ENCODE data around the gene NSD2. TPM values are rescaled to one million over a fixed set of nuclear protein-coding genes. Genes with fewer than 3 reads are reported as not detected.

The NSD2 gene
- total and polyA plus RNA-seq, 4 donors, result 5.1 to 71.5 (median 11.6) TPM

GRCh38 chr4:1836650-1837049, 34.5 kb upstream of the NSD2 start:
- Histone ChIP-seq H3K36me3 (ENCODE audit: control insufficient read depth in 4 of 4, insufficient read depth in 3 of 4, low read depth in 1 of 4, low read length in 3 of 4) (peaks cover 19 to 68% (median 44%) of the 10 kb centered on the region in 4 donors), H3K27me3 (ENCODE audit: control insufficient read depth in 4 of 4, insufficient read depth in 4 of 4, low read length in 3 of 4) (no peaks in the 10 kb centered on the region), H3K27ac (ENCODE audit: low read depth in 1 of 2, low read length in 2 of 2) (no peak overlapping the region), H3K4me3 (ENCODE audit: low read depth in 1 of 3, low read length in 3 of 3) (no peak overlapping the region), H3K4me1 (ENCODE audit: control insufficient read depth in 4 of 4, insufficient read depth in 4 of 4, low read length in 3 of 4) (no peaks in the 10 kb centered on the region), H3K9ac (ENCODE audit: low read depth in 1 of 2, low read length in 2 of 2) (no peak overlapping the region), H3K9me3 (ENCODE audit: control insufficient read depth in 4 of 4, low read length in 3 of 4) (no peaks in the 10 kb centered on the region)
- 95% methylated on average over 7 of the region's 7 CpGs for WGBS
- no peak for DNase-seq (ENCODE audit: low spot score)
- no peak for TF ChIP-seq GABPA (IDR thresholded peaks at IDR 0.05 in 1 of 2, conservative IDR thresholded peaks at IDR 0.05 in 1 of 2)

- no peaks in the 10 kb centered on the region for H3K4me1 ChIP-seq (ENCODE audit: control insufficient read depth in 4 of 4, insufficient read depth in 4 of 4, low read length in 3 of 4)
- DNase-seq (ENCODE audit: low spot score), result no peak
- H3K27ac ChIP-seq (ENCODE audit: low read depth in 1 of 2, low read length in 2 of 2), result no peak overlapping the region
- TF ChIP-seq CTCF (IDR thresholded peaks at IDR 0.05; ENCODE audit: low read depth, low read length, missing input control) (no peak), TAF1 (conservative IDR thresholded peaks at IDR 0.05) (no peak), GABPA (IDR thresholded peaks at IDR 0.05 in 1 of 2, conservative IDR thresholded peaks at IDR 0.05 in 1 of 2) (no peak), ATF3 (IDR thresholded peaks at IDR 0.05) (no peak), YY1 (IDR thresholded peaks at IDR 0.05) (no peak)
- WGBS, result 96% methylated on average over 10 of the region's 10 CpGs
- H3K27me3 ChIP-seq (ENCODE audit: control insufficient read depth in 4 of 4, insufficient read depth in 4 of 4, low read length in 3 of 4), result no peaks in the 10 kb centered on the region
- no peaks in the 10 kb centered on the region for H3K9me3 ChIP-seq (ENCODE audit: control insufficient read depth in 4 of 4, low read length in 3 of 4)
- H3K9ac ChIP-seq (ENCODE audit: low read depth in 1 of 2, low read length in 2 of 2), result no peak overlapping the region
- H3K36me3 ChIP-seq (ENCODE audit: control insufficient read depth in 4 of 4, insufficient read depth in 3 of 4, low read depth in 1 of 4, low read length in 3 of 4), result peaks cover 19 to 70% (median 43%) of the 10 kb centered on the region in 4 donors
- no peak overlapping the region for H3K4me3 ChIP-seq (ENCODE audit: low read depth in 1 of 3, low read length in 3 of 3)
These were observed 34.1 kb upstream of the NSD2 start for GRCh38 chr4:1837069-1837468.

- DNase-seq (ENCODE audit: low spot score), result no peak
- H3K4me3 ChIP-seq (ENCODE audit: low read depth in 1 of 3, low read length in 3 of 3), result no peak overlapping the region
- peaks cover 23 to 62% (median 38%) of the 10 kb centered on the region in 4 donors for H3K36me3 ChIP-seq (ENCODE audit: control insufficient read depth in 4 of 4, insufficient read depth in 3 of 4, low read depth in 1 of 4, low read length in 3 of 4)
- no peaks in the 10 kb centered on the region for H3K9me3 ChIP-seq (ENCODE audit: control insufficient read depth in 4 of 4, low read length in 3 of 4)
- no peak overlapping the region for H3K27ac ChIP-seq (ENCODE audit: low read depth in 1 of 2, low read length in 2 of 2)
- WGBS, result 88% methylated on average over 7 of the region's 7 CpGs
- no peaks in the 10 kb centered on the region for H3K27me3 ChIP-seq (ENCODE audit: control insufficient read depth in 4 of 4, insufficient read depth in 4 of 4, low read length in 3 of 4)
- H3K4me1 ChIP-seq (ENCODE audit: control insufficient read depth in 4 of 4, insufficient read depth in 4 of 4, low read length in 3 of 4), result no peaks in the 10 kb centered on the region
- TF ChIP-seq ZBTB33 (IDR thresholded peaks at IDR 0.05), result no peak
- no peak overlapping the region for H3K9ac ChIP-seq (ENCODE audit: low read depth in 1 of 2, low read length in 2 of 2)
These were observed 31.9 kb upstream of the NSD2 start for GRCh38 chr4:1839282-1839681.

- no peaks in the 10 kb centered on the region for H3K9me3 ChIP-seq (ENCODE audit: control insufficient read depth in 4 of 4, low read length in 3 of 4)
- H3K27me3 ChIP-seq (ENCODE audit: control insufficient read depth in 4 of 4, insufficient read depth in 4 of 4, low read length in 3 of 4), result no peaks in the 10 kb centered on the region
- no peak overlapping the region for H3K27ac ChIP-seq (ENCODE audit: low read depth in 1 of 2, low read length in 2 of 2)
- DNase-seq (ENCODE audit: low spot score), result no peak
- H3K4me3 ChIP-seq (ENCODE audit: low read depth in 1 of 3, low read length in 3 of 3), result no peak overlapping the region
- H3K9ac ChIP-seq (ENCODE audit: low read depth in 1 of 2, low read length in 2 of 2), result no peak overlapping the region
- H3K4me1 ChIP-seq (ENCODE audit: control insufficient read depth in 4 of 4, insufficient read depth in 4 of 4, low read length in 3 of 4), result no peaks in the 10 kb centered on the region
- 94% methylated on average over 31 of the region's 31 CpGs for WGBS
- H3K36me3 ChIP-seq (ENCODE audit: control insufficient read depth in 4 of 4, insufficient read depth in 3 of 4, low read depth in 1 of 4, low read length in 3 of 4), result peaks cover 11 to 53% (median 27%) of the 10 kb centered on the region in 4 donors
- TF ChIP-seq TAF1 (conservative IDR thresholded peaks at IDR 0.05) (no peak), HNF4G (IDR thresholded peaks at IDR 0.05) (no peak), RAD21 (IDR thresholded peaks at IDR 0.05) (no peak), SP1 (IDR thresholded peaks at IDR 0.05) (no peak), EGR1 (IDR thresholded peaks at IDR 0.05; ENCODE audit: low read depth in 2 of 2) (no peak), JUND (IDR thresholded peaks at IDR 0.05) (no peak), ZBTB33 (IDR thresholded peaks at IDR 0.05) (no peak), FOXA1 (IDR thresholded peaks at IDR 0.05) (no peak), NR2F2 (IDR thresholded peaks at IDR 0.05) (no peak), CTCF (IDR thresholded peaks at IDR 0.05; ENCODE audit: low read depth, low read length, missing input control) (no peak), RXRA (IDR thresholded peaks at IDR 0.05) (no peak)
These were observed 29.8 kb upstream of the NSD2 start for GRCh38 chr4:1841201-1841886.

Measured in liver (tissue), 9 donors.